RWPE2 (cell line): ENCODE results near the gene MAML1.

ENCODE experiments used
- ATAC-seq: fragments of 200-7000 bp; cut with Tn5 transposase; 3 replicates; pipeline ENCODE4 v1.9.1; 2021; ENCODE audit warnings: low read depth
- DNase-seq: peaks from one replicate; pipeline ENCODE4 v3.0.0-alpha.2; 2020; ENCODE audit warnings: low spot score
- H3K27ac ChIP-seq: fragments of 450-650 bp; 2 replicates; pipeline ENCODE4 v1.5.1; 2017; ENCODE audit warnings: mild to moderate bottlenecking; ENCODE audit not compliant: poor library complexity, severe bottlenecking
- H3K27me3 ChIP-seq: fragments of 250-450 bp; sonication (Bioruptor Pico); 2 replicates; pipeline ENCODE4 v1.5.1; 2021; ENCODE audit warnings: mild to moderate bottlenecking, moderate library complexity; ENCODE audit not compliant: insufficient read depth, poor library complexity, severe bottlenecking
- H3K36me3 ChIP-seq: fragments of 250-450 bp; sonication (Bioruptor Pico); 2 replicates; pipeline ENCODE4 v1.5.1; 2020; ENCODE audit warnings: low read depth, mild to moderate bottlenecking, moderate library complexity
- H3K4me1 ChIP-seq: fragments of 250-450 bp; sonication (Bioruptor Pico); 2 replicates; pipeline ENCODE4 v1.5.1; 2021; ENCODE audit warnings: mild to moderate bottlenecking, moderate library complexity; ENCODE audit not compliant: insufficient read depth, poor library complexity, severe bottlenecking
- H3K4me3 ChIP-seq: fragments of 250-450 bp; sonication (Bioruptor Pico); 2 replicates; pipeline ENCODE4 v1.5.1; 2021; ENCODE audit warnings: mild to moderate bottlenecking, moderate library complexity; ENCODE audit not compliant: severe bottlenecking
- H3K9me3 ChIP-seq: fragments of 250-450 bp; sonication (Bioruptor Pico); 2 replicates; pipeline ENCODE4 v1.5.1; 2021; ENCODE audit warnings: mild to moderate bottlenecking, moderate library complexity; ENCODE audit not compliant: severe bottlenecking
- CTCF ChIP-seq: fragments of 450-650 bp; IDR thresholded peaks from one replicate; pipeline ENCODE4 v1.5.1; 2017; ENCODE audit warnings: mild to moderate bottlenecking, moderate library complexity; ENCODE audit not compliant: poor library complexity, severe bottlenecking

MAML1 gene

DNA sequence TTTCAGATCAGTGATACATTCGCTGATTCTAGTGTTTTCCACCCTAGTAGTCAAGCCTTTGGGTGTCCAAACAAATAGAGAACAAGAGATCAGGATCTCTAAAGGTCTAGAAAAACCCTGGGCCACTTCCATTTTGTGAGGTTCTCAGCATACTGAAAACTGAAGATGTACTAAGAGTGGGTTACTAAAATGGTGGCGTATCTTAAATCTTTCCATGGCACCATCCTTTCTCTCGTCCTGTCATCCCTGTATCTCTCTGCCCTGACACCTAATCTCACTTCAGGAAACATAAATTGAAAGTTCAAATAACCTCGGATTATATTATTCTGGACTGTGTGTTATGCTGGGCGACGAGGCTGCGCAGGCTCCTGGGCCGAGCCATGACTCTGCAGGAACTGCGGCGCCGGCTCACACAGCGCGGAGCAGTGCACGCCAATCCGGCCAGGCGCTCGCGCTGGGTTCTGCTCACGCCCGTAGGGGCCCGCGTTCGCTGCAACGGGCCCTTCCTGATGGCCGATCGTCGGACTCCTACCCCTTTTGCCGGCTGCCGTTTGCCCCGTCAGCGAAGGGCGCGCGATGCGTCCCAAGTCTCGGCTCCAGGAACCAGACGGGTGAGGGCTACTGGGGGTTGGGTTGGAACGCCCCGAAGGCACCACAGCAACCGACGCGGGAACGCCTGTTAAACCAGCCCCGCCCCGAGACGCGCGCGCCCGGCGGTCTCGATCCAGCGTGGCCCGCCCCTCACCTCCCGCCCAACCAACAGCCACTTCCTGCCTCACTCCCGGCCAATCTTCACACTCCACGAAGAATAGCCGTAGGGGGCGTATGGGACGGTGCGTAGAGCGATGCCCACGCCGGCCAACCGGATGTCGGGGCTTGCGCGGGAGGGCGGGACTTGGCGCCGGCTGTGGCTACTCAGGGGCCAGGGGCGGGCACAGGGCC is 34.4 kb upstream of the MAML1 start:
- Histone ChIP-seq H3K27me3 (no peaks in the 10 kb centered on the region), H3K27ac (peak overlapping the region; percentile 71), H3K9me3 (no peaks in the 10 kb centered on the region), H3K4me3 (peak overlapping the region; percentile 94), H3K4me1 (peaks cover 10% of the 10 kb centered on the region), H3K36me3 (peaks cover 38% of the 10 kb centered on the region)
- peak; percentile 87 for ATAC-seq
- peak; percentile 100 for DNase-seq
- TF ChIP-seq CTCF: no peak

DNA sequence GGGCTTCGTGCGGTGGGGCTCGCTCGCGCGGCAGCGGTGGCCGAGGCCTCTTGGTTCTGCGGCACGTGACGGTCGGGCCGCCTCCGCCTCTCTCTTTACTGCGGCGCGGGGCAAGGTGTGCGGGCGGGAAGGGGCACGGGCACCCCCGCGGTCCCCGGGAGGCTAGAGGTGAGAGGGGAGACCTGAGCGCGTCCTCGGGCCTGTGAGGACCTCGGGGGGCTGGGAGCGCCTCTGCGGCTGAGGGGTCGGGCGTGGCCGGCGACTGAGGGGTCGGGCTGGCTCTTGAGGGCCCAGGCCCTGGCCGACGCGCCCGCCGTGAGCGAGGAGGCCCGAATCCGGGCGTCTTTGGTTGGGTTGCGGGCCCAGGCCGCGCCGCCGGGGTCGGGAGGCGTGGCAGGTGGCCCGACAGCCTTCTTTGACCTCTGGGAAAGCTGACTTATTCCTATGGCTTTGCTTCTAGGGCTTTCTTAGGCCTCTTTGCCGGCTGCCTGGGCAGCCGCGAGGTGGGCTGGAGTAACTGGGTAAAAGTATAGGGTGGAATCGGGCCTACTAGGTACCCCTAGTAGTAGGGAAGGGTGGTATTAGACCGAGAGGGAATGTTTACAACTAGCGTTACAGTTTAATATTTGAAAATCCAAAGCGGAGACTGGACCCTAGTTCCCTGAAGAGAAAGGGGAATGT is 33.5 kb upstream of the MAML1 start, which contains the start of gene CANX:
Gene CANX, plus strand, starts transcription at position 33 of the 681 bp plus-strand sequence. CDS start 6,715 bp downstream, outside the sequence.
- H3K27me3 ChIP-seq: no peaks in the 10 kb centered on the region
- peaks cover 10% of the 10 kb centered on the region for H3K4me1 ChIP-seq
- no peaks in the 10 kb centered on the region for H3K9me3 ChIP-seq
- peak; percentile 0; the same call in 1 of the 3 replicates for ATAC-seq
- no peak for DNase-seq
- peaks cover 46% of the 10 kb centered on the region for H3K36me3 ChIP-seq
- H3K27ac ChIP-seq: peak within 1 kb of the TSS; percentile 71
- peak within 1 kb of the TSS; percentile 94 for H3K4me3 ChIP-seq
- no peak for TF ChIP-seq CTCF

DNA sequence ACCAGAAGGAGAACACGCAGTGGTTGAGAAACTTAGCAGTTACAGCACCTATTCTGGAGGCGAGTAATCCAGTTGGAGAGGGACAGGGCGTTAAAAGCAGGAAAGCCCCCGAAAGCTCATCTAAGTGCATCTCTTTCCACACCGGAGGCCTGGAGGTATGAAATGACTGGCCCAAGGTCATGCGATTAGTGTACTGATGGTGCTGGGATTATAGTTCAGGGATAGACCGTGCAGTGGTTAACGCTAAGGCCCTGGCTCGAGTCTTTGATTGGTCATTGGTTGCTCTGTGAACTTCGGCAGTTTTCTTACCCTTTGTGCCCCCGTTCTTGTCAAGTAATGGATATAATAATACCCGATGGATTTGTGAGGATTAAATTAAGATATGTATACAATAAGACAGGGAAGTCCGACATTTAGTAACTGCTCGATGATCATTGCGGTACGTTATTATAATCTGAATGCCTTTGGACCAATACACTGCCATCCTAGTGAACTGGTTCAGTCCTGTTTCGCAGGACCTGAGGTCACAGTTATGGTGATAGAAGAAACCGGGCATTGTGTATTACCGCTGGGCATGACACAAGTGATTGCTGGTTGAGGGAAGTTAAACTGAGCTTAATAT is 32.9 kb upstream of the MAML1 start:
- no peak for DNase-seq
- no peak for TF ChIP-seq CTCF
- peaks cover 53% of the 10 kb centered on the region for H3K36me3 ChIP-seq
- peak overlapping the region; percentile 94 for H3K4me3 ChIP-seq
- peak overlapping the region; percentile 71 for H3K27ac ChIP-seq
- H3K27me3 ChIP-seq: no peaks in the 10 kb centered on the region
- peaks cover 10% of the 10 kb centered on the region for H3K4me1 ChIP-seq
- no peak for ATAC-seq
- H3K9me3 ChIP-seq: no peaks in the 10 kb centered on the region

DNA sequence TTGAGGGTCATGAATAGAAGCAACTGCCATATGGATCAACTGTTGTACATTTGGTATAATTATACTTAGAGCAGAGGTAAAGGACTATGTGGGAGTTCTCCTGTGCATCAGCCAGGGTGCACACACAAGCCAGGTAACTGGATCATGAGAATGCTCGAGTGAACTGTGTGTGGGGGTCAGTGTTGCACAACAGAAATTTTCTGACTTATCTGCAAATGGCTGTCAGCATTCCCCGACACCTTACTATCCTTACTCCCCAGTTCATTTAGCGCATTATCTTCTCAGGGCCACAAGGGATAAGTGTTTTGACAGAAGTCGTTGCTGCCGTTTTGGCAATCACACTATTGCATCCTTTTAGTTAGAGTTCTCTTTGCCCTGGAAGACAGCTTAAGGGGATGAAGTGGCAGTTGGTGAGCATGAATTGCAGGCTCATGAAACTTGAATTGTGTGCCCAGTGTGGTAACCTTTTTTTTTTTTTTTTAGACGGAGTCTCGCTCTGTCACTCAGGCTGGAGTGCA is 32.2 kb upstream of the MAML1 start:
- DNase-seq: no peak
- Histone ChIP-seq H3K4me1 (peaks cover 10% of the 10 kb centered on the region), H3K27ac (peak overlapping the region; percentile 71), H3K27me3 (no peaks in the 10 kb centered on the region), H3K9me3 (no peaks in the 10 kb centered on the region), H3K4me3 (peak overlapping the region; percentile 94), H3K36me3 (peaks cover 60% of the 10 kb centered on the region)
- no peak for TF ChIP-seq CTCF
- ATAC-seq: no peak
